Limb (tissue), 2 donors: ENCODE results near the gene WDPCP.
A peak's percentile ranks its signal among the peaks of the same experiment; 100 is the strongest.
"Not testable (repeated sequence)": the region's sequence is repeated elsewhere in the genome, so short reads cannot be mapped to it uniquely, and the experiment has no call there.

Experiments
- DNase-seq, 2 donors: peaks; one replicate each; pipeline ENCODE4 v3.0.0-alpha.2; 2016; ENCODE audit errors: extremely low spot score in 2 of 2

The WDPCP gene

DNA sequence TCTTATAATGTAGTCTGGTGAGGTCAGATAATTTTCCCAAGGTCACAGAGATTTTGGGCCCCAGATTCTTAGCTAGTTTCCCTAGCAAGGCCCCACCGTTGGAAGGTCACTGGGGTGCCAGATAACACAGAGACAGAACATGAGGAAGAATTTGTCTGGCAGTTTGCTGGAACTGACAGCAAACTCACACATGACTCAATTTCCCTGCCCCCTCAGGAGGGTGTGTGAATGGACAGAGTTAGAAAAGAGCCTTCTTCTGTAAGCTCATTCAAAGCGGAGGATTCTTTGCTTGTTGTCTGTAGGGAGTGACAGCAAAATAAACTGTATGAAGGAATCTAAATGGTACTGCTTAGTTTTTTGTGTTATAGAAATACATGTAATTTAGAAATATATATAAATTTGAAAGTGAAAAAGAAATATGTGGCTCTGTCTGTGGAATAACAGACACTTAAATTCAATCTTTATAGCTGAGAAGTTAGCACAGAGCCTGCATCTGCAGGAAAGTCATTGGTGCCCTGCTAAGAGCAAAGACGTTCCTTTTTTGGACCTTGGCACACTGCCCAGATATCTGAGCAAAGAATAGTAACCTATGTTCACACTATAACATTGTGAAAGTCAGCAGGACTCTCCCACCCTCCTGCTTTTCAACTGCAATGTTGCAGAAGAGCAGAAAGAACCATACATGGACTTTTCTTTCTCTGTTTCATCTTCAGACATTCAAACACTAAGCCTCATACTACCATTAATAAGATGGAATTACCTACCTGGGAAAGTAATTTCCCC, 2.5 kb upstream of the WDPCP start:
- DNase-seq: no peak

- no peak for DNase-seq
Measured at GRCh38 chr2:63589148-63589958, 1.1 kb upstream of the WDPCP start.

DNA sequence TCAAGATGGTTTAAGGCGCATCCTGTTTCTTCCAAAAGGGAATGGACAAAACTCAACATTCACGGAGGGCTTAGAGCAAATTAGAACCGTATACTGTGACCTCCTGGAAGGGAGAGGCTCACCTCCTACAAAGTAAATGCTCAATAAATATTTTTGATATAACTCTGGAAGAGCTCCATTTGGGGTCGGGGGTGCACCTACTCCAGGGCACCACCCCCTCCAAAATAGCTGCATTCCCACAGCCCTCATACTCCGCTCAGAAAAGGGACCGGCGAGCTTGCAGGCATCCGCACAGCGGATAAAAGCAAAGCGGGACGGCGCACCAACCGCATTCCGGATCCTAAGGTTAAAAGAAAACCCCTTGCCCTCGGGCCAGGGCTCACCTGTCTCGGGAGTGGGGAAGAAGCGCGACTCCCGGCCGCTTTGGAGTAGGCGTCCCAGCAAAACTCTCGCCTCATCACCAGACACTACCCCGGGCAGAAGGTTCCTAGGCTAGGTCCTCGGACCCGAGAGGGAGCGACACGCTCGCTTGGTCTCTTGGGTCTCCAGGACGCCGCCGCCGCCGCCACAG, 378 bp downstream of the WDPCP start:
- peak in 1 of 2 donors; percentile 6 for DNase-seq

GRCh38 chr2:63582873-63583272, 5.4 kb downstream of the WDPCP start:
- no peak for DNase-seq

GRCh38 chr2:63581298-63581961, 6.8 kb downstream of the WDPCP start:
- DNase-seq: no peak

- DNase-seq: no peak
Measured at GRCh38 chr2:63580651-63581297, 7.5 kb downstream of the WDPCP start.

DNA sequence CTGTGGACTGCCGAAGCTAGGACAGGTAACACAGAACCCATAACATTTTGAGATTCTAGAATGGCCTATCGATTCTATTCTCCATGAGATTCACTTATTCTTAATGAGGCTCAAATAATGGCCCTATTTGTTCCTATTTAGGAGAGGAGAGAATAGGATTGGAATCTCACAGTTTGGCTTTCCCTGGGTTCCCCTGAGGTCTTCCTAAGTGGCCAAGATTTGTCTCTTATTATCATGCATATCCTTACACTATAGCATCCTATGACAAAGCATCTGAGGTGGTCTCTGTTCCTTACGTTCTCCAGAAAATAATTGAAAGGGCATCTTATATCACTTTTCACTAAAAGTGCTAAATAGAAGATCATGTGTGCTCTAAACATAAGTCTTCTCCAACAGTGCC, 9.5 kb downstream of the WDPCP start:
- DNase-seq: no peak

- DNase-seq: no peak
Measured at GRCh38 chr2:63576546-63576945, 11.7 kb downstream of the WDPCP start.

DNA sequence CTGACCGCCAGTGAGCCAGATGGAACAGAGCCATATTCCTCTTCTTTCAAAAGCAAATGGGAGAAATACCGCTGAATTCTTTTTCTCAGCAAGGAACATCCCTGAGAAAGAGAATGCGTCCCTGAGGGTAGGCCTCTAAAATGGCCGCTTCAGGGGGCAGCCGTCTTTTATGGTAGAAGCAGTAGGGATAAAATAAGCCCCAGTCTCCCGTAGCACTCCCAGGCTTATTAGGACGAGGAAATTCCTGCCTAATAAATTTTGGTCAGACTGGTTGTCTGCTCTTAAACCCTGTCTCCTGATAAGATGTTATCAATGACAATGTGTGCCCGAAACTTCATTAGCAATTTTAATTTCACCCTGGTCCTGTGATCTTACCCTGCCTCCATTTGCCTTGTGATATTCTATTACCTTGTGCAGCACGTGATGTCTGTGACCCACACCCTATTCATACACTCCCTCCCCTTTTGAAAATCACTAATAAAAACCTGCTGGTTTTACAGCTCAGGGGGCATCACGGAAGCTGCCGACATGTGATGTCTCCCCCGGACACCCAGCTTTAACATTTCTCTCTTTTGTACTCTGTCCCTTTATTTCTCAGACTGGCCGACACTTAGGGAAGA, 14.4 kb downstream of the WDPCP start:
- not testable (repeated sequence) for DNase-seq

DNA sequence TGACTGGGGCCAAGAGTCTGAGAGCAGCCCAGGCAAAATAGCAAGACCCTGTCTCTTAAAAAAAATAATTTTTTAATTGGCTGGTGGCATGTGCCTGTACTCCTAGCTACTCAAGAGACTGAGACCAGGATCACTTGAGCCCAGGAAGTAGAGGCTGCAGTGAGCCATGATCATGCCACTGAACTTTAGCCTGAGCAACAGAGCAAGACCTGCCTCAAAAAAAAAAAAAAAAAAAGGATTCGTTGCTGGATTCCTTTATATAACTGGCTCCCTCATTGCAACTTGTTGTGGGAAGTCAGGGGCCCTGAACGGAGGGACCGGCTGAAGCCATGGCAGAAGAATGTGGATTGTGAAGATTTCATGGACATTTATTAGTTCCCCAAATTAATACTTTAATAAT, 15.3 kb downstream of the WDPCP start:
- not testable (repeated sequence) for DNase-seq

DNA sequence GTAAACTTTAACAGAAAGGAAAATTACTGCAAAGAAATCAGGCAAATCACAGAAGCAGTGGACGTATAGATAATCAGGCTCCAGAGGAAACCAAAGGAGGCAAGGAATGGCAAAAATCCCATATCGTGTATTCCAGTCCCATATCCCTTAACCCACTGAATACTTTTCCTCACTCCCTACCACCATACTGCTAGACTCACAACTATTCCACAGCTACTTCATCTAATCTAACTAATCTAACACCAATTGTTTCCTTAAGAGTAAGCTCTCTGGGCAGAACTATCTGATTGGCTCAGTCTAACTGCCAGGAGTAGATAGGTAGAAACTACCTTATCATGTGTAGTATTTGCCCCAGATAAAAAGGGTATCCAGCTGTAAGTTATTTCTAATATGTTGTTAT, 16.3 kb downstream of the WDPCP start:
- DNase-seq: no peak

GRCh38 chr2:63571291-63571690, 17.0 kb downstream of the WDPCP start:
- no peak for DNase-seq

DNA sequence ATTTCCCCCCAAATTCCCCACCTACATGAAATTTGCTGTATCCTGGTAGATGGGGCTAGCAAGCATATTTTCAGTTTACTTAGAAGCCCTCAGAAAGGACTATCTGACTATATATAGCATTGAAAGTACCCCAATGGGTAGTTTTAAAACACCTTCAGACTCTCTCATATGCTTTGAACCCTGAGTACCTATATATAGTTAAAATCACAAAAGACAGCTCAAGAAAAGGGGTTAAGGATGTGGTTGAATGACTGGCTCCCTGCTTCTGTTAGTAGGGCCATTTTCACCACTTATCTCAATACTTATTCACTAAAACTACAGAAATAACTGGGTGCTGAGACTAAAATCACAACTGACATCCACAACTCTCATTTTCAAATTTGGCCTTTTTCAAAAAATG, 18.5 kb downstream of the WDPCP start:
- no peak for DNase-seq

DNA sequence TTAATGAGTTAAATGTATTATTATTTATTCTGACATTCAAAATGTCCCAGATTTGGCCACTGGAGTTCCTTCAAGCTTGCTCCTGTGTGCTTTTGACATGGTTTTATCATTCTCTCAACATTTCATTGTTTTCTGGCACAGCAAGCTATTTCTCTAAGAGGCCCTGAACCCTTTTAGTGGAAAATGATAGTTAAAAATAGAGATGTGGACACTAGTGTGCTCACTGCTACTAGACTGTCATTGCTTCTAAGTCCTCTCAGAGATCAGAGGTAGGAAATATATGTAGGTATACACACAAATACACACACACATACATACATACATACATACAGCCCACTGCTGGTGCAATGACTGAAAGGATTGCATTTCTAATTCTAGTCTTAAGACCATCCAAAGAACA, 25.5 kb downstream of the WDPCP start:
- DNase-seq: no peak

DNA sequence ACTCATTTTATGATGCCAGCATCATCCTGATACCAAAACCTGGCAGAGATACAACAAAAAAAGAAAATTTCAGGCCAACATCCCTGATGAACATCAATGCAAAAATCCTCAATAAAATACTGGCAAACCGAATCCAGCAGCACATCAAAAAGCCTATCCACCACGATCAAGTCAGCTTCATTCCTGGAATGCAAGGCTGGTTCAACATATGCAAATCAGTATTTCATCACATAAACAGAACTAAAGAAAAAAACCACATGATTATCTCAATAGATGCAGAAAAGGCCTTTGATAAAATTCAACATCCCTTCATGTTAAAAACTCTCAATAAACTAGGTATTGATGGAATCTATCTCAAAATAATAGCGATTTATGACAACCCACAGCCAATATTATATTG, 29.4 kb downstream of the WDPCP start:
- DNase-seq: not testable (repeated sequence)

GRCh38 chr2:63557819-63558218, 30.5 kb downstream of the WDPCP start:
- DNase-seq: not testable (repeated sequence)

GRCh38 chr2:63555931-63556330, 32.3 kb downstream of the WDPCP start:
- no peak for DNase-seq

DNA sequence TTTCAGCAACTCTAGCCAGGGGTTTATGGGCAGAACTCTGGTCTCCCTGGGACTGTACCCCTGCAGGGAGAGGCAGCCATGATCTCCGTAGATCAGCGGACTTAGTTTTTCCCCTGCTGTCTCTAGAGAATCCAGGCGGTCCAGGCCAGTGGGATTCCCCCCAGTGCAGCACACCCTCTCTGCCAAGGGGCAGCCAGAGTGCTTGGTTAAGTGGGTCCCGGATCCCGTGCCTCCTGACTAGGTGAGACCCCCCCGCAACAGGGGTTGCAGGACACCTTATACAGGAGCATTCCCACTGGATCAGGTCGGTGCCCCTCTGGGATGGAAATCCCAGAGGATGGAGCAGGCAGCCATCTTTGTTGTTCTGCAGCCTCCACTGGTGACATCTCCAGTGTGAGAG, 33.0 kb downstream of the WDPCP start:
- DNase-seq: no peak

GRCh38 chr2:63553049-63553448, 35.2 kb downstream of the WDPCP start:
- DNase-seq: peak in 1 of 2 donors; percentile 7

GRCh38 chr2:63545023-63545422, 43.3 kb downstream of the WDPCP start:
- DNase-seq: no peak
